Osteoblast (primary cell): ENCODE data around the gene NDUFS3. TPM values are rescaled to one million over a fixed set of nuclear protein-coding genes. Genes with fewer than 3 reads are reported as not detected.

Source experiments
- DNase-seq: peaks from one replicate; pipeline ENCODE4 v3.0.0; 2011; ENCODE audit warnings: low spot score, mixed read lengths; ENCODE audit not compliant: insufficient read length; ENCODE audit errors: missing footprints
- H2AFZ ChIP-seq: 2 replicates; pipeline ENCODE4 v1.6.0; 2011; ENCODE audit warnings: mild to moderate bottlenecking, low read length
- H3K27ac ChIP-seq: 2 replicates; pipeline ENCODE4 v1.5.1; 2011; ENCODE audit warnings: mild to moderate bottlenecking, low read depth, low read length, moderate library complexity
- H3K27me3 ChIP-seq: 2 replicates; pipeline ENCODE4 v1.6.0; 2012; ENCODE audit warnings: mild to moderate bottlenecking, control low read depth, inconsistent platforms, low read length, moderate library complexity; ENCODE audit not compliant: insufficient read depth
- H3K36me3 ChIP-seq: 2 replicates; pipeline ENCODE4 v1.5.1; 2011; ENCODE audit warnings: mild to moderate bottlenecking, low read length, control low read depth, moderate library complexity; ENCODE audit not compliant: insufficient read depth
- H3K4me1 ChIP-seq: 2 replicates; pipeline ENCODE4 v1.5.1; 2011; ENCODE audit warnings: mild to moderate bottlenecking, low read length, control low read depth, moderate library complexity; ENCODE audit not compliant: insufficient read depth
- H3K4me2 ChIP-seq: 2 replicates; pipeline ENCODE4 v1.6.0; 2011; ENCODE audit warnings: mild to moderate bottlenecking, low read length; ENCODE audit not compliant: insufficient read depth
- H3K4me3 ChIP-seq: fragments of 200-600 bp; sonication (generic); 3 replicates; pipeline ENCODE4 v1.5.1; 2012; ENCODE audit warnings: mild to moderate bottlenecking, low read length, inconsistent platforms; ENCODE audit not compliant: insufficient read depth
- H3K79me2 ChIP-seq: 2 replicates; pipeline ENCODE4 v1.6.0; 2012; ENCODE audit warnings: mild to moderate bottlenecking, low read length, control low read depth, inconsistent platforms; ENCODE audit not compliant: insufficient read depth
- H3K9me3 ChIP-seq: 2 replicates; pipeline ENCODE4 v1.5.1; 2011; ENCODE audit warnings: low read depth, low read length, control low read depth
- H4K20me1 ChIP-seq: 2 replicates; pipeline ENCODE4 v1.6.0; 2012; ENCODE audit warnings: mild to moderate bottlenecking, low read length, control low read depth; ENCODE audit not compliant: insufficient read depth
- CTCF ChIP-seq: IDR thresholded peaks from 2 replicates; pipeline ENCODE4 v1.5.1; 2011; ENCODE audit warnings: mild to moderate bottlenecking, low read depth, low read length, moderate library complexity; ENCODE audit errors: extremely low read depth
- total RNA-seq: library from RNA; depleted of rRNA; stranded (reverse); fragments of >200 nt; gene quantifications from 2 replicates; pipeline ENCODE4 v1.2.3, GENCODE V29; 2012

The NDUFS3 gene
- total RNA-seq, 1 donor = 55.0 TPM

GRCh38 chr11:47550288-47551047 is 28.4 kb upstream of the NDUFS3 start:
- peak overlapping the region; percentile 19 for H3K27ac ChIP-seq
- TF ChIP-seq CTCF = no peak
- H3K27me3 ChIP-seq = no peaks in the 10 kb centered on the region
- H3K36me3 ChIP-seq = peaks cover 3% of the 10 kb centered on the region
- no peak overlapping the region for H3K4me3 ChIP-seq
- H4K20me1 ChIP-seq = peaks cover 43% of the 10 kb centered on the region
- no peak overlapping the region for H2AFZ ChIP-seq
- peak; percentile 34 for DNase-seq
- H3K4me1 ChIP-seq = peaks cover 18% of the 10 kb centered on the region
- peak overlapping the region; percentile 83 for H3K4me2 ChIP-seq
- H3K79me2 ChIP-seq = peaks cover 73% of the 10 kb centered on the region
- H3K9me3 ChIP-seq = no peaks in the 10 kb centered on the region

GRCh38 chr11:47551086-47551485 is 27.8 kb upstream of the NDUFS3 start:
- no peaks in the 10 kb centered on the region for H3K9me3 ChIP-seq
- no peaks in the 10 kb centered on the region for H3K27me3 ChIP-seq
- peak overlapping the region; percentile 88 for H3K27ac ChIP-seq
- H3K4me2 ChIP-seq = peak overlapping the region; percentile 83
- H3K36me3 ChIP-seq = peaks cover 3% of the 10 kb centered on the region
- H2AFZ ChIP-seq = no peak overlapping the region
- H3K4me1 ChIP-seq = peaks cover 18% of the 10 kb centered on the region
- H4K20me1 ChIP-seq = peaks cover 43% of the 10 kb centered on the region
- peak; percentile 46 for TF ChIP-seq CTCF
- DNase-seq = peak; percentile 81
- peaks cover 69% of the 10 kb centered on the region for H3K79me2 ChIP-seq
- peak overlapping the region; percentile 97 for H3K4me3 ChIP-seq

GRCh38 chr11:47552056-47552565 is 26.8 kb upstream of the NDUFS3 start:
- no peak for TF ChIP-seq CTCF
- peak overlapping the region; percentile 83 for H3K4me2 ChIP-seq
- peak overlapping the region; percentile 52 for H2AFZ ChIP-seq
- peaks cover 18% of the 10 kb centered on the region for H3K4me1 ChIP-seq
- peaks cover 59% of the 10 kb centered on the region for H3K79me2 ChIP-seq
- H3K4me3 ChIP-seq = peak overlapping the region; percentile 97
- H3K9me3 ChIP-seq = no peaks in the 10 kb centered on the region
- peaks cover 36% of the 10 kb centered on the region for H4K20me1 ChIP-seq
- H3K27ac ChIP-seq = peak overlapping the region; percentile 88
- peaks cover 3% of the 10 kb centered on the region for H3K36me3 ChIP-seq
- H3K27me3 ChIP-seq = no peaks in the 10 kb centered on the region
- peak; percentile 62 for DNase-seq
